SH-SY5Y (cell line): ENCODE data around the gene MIPEP.

Experiments used
- GATA2 ChIP-seq: IDR thresholded peaks from 2 replicates; pipeline ENCODE4 v1.6.1; 2011; ENCODE audit warnings: mild to moderate bottlenecking, low read depth, low read length
- GATA3 ChIP-seq: IDR thresholded peaks from 2 replicates; pipeline ENCODE4 v1.6.1; 2011; ENCODE audit warnings: low read depth, mild to moderate bottlenecking, low read length, moderate library complexity

- TF ChIP-seq GATA2 (no peak), GATA3 (no peak)
Observed at GRCh38 chr13:23687614-23688013, 201.6 kb downstream of the MIPEP start.
